Tibial artery (tissue), 4 donors: ENCODE data around the gene ZCCHC7.
A peak's percentile ranks its signal among the peaks of the same experiment; 100 is the strongest.
"Not testable (repeated sequence)": the region's sequence is repeated elsewhere in the genome, so short reads cannot be mapped to it uniquely, and the experiment has no call there.

ENCODE experiments used
- DNase-seq, 2 donors: peaks; one replicate each; pipeline ENCODE4 v3.0.0-alpha.2; 2019
- H3K27ac ChIP-seq, 2 donors: fragments of 200-600 bp; sonication (generic) in 1 of 2; 1 replicate in 1 of 2; 2 replicates in 1 of 2; pipeline ENCODE4 v1.5.1; 2018 to 2019; ENCODE audit warnings: mild to moderate bottlenecking in 1 of 2
- H3K27me3 ChIP-seq, 2 donors: fragments of 200-600 bp; sonication (generic) in 1 of 2; one replicate each; pipeline versions ENCODE4 v1.5.1 to v1.6.0; 2016 to 2019
- H3K36me3 ChIP-seq, 3 donors: fragments of 200-600 bp; sonication (generic) in 2 of 3; one replicate each; pipeline ENCODE4 v1.5.1; 2016 to 2019; ENCODE audit warnings: mild to moderate bottlenecking in 2 of 3
- H3K4me1 ChIP-seq, 4 donors: fragments of 200-600 bp; sonication (generic) in 2 of 4; 1 replicate in 3 of 4; 2 replicates in 1 of 4; pipeline ENCODE4 v1.5.1; 2016 to 2019
- H3K4me3 ChIP-seq, 2 donors: fragments of 200-600 bp; sonication (generic) in 1 of 2; 1 replicate in 1 of 2; 2 replicates in 1 of 2; pipeline ENCODE4 v1.5.1; 2018 to 2019; ENCODE audit warnings: mild to moderate bottlenecking in 2 of 2
- H3K9me3 ChIP-seq, 3 donors: fragments of 200-600 bp; sonication (generic) in 1 of 3; one replicate each; pipeline ENCODE4 v1.5.1; 2016 to 2019
- CTCF ChIP-seq, 2 experiments: fragments of 200-600 bp in 1 of 2; fragments of 450-650 bp in 1 of 2; IDR thresholded peaks; one replicate each; pipeline ENCODE4 v1.5.1; 2017 to 2019; ENCODE audit warnings: antibody characterized with exemption in 2 of 2, mild to moderate bottlenecking in 1 of 2, moderate library complexity in 1 of 2
- intact Hi-C: fragments of 100-400 bp; cut with DNase I; formaldehyde crosslinking; loops from one replicate; pipeline ENCODE4 v1.15.0; 2023; ENCODE audit warnings: low total_unique reads

The ZCCHC7 gene

DNA sequence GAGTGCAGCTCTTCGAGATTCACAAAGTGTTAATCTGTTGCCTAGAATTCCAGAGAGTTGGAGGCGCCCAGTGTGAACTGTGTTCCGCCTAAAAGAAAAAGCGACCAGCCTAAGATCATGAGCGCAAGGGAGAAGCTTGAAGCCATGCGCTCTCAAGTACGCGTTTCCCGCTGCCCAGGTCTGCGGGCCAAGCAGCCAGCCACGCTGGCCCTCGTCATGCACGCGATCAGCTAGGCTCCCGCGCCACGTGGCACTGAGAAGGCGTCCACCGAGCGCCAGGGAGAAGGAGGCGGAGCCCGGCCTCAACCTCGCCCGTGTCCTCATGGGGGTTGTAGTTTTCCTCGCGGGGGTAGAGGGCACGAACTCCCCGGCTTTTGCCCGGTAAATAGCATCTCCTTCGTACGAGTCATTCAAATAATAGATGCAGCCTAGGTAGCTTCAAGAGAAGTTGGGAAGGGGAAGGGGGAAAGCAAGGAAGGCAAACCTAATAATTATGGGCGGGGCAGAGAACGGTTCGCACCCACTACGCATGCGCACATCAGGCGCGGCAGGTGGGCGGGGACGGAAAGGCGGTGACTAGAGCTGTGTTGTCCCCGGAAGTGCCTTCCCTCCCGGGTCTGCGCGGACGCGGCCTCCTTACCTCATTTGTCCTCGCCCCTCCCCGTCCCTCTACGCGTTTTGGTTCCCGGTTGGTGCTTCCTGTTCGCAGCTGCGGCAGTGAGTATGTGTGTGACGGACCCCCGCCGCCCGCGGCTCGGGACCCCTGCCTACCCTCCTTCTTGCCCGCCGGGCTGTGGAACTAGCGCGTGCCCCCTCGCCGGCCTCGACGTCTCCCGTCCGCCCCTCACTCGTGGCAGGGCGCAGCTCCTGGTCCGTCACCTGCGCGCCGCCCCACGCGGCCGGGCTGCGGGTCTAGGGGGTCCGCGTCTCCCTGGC lies at the start of gene ZCCHC7:
ZCCHC7 (plus strand) TSS at position 668 of the 936 bp plus-strand sequence.
- no peaks in the 10 kb centered on the region for H3K36me3 ChIP-seq
- peak within 1 kb of the TSS; percentile 70 to 91 for H3K4me3 ChIP-seq
- H3K27ac ChIP-seq = peak within 1 kb of the TSS; percentile 88 to 96
- H3K27me3 ChIP-seq = no peaks in the 10 kb centered on the region
- no peak for TF ChIP-seq CTCF (IDR thresholded peaks at IDR 0.05)
- H3K9me3 ChIP-seq = no peaks in the 10 kb centered on the region
- intact Hi-C loops = loop anchor here (5.0 kb wide), 1 partner anchor 43 kb away; no protein-coding TSS in a partner anchor
- DNase-seq = peak; percentile 97
- H3K4me1 ChIP-seq = peaks cover 0 to 20% (median 6%) of the 10 kb centered on the region in 4 donors

DNA sequence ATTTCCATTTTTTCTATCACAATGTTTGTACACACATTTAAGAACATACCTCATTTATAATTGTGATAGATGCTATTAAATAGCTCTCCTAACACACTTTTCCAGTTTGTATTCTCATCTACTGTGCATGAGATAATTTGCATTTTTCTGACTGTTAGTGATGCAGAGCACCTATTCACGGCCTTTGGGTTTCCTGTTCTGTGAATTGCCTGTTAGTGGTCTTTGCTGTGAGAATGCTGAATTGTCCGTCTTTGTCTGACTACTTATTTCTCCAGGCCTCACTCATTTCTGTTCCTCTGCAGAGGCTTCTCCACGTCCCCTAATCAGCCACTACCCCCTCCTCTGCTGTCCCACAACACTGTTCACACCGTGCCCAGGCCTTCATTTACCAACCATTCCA lies 45.6 kb upstream of the ZCCHC7 start:
- not testable (repeated sequence) for H3K36me3 ChIP-seq, H3K4me3 ChIP-seq, H3K27me3 ChIP-seq, H3K27ac ChIP-seq, DNase-seq, H3K4me1 ChIP-seq, H3K9me3 ChIP-seq
- intact Hi-C loops = loop anchor here (5.0 kb wide), 1 partner anchor 43 kb away; no protein-coding TSS in a partner anchor

DNA sequence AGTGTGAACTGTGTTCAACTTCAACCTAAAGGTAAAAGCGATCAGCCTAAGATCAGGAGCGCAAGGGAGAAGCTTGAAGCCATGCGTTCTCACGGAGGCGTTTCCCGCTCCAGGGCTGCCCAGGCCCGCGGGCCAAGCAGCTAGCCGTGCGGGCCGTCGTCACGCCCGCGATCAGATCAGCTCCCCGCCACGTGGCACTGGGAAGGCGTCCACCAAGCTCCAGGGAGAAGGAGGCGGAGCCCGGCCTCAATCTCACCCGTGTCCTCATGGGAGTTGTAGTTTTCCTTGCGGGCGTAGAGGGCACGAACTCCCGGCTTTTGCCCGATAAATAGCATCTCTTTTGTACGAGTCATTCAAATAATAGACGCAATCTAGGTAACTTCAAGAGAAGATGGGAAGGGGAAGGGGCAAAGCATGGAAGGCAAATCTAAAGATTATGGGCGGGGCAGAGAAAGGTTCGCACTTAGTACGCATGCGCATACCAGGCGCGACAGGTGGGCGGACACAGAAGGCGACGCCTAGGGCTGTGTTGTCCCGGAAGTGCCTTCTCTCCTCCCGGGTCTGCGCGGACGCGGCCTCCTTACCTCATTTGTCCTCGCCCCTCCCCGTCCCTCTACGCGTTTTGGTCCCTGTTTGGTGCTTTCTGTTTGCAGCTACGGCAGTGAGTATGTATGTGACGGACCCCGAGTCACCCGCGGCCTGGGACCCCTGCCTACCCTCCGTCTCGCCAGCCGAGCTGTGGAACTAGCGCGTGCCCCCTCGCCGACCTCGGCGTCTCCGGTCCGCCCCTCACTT lies 40.8 kb upstream of the ZCCHC7 start:
- H3K36me3 ChIP-seq = no peaks in the 10 kb centered on the region
- H3K4me3 ChIP-seq = peak overlapping the region; percentile 74 to 79
- no peaks in the 10 kb centered on the region for H3K9me3 ChIP-seq
- DNase-seq = peak; percentile 93 to 95
- peak overlapping the region; percentile 86 to 92 for H3K27ac ChIP-seq
- intact Hi-C loops = loop anchor here (5.0 kb wide), 1 partner anchor 38 kb away; no protein-coding TSS in a partner anchor
- TF ChIP-seq CTCF (IDR thresholded peaks at IDR 0.05) = no peak
- H3K27me3 ChIP-seq = no peaks in the 10 kb centered on the region
- H3K4me1 ChIP-seq = peaks cover 0 to 31% (median 10%) of the 10 kb centered on the region in 4 donors

DNA sequence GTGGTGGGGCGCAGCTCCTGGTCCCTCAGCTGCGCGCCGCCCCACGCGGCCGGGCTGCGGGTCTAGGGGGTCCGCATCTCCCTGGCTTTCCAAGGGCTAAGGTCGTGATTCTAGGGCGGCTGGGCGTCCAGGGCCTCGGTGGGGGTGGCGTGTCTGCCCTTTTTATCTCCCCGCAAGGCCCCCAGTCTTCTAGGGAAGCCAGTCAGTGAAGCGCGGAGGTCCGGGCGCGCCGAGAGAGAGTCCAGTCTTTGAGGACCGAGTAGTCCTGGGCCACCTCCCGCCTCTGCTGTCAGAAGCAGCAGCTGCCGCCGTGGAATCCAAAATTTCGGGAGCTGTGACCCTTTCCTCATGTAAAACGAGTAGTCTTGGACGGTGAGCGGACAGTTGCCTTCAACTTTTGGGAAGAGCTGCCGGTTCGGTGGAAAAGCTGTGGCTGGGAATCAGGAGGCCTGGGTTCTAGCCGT lies 40.2 kb upstream of the ZCCHC7 start:
- H3K36me3 ChIP-seq, H3K27me3 ChIP-seq, H3K9me3 ChIP-seq, intact Hi-C loops: not testable (repeated sequence)
- Histone ChIP-seq H3K4me1 (peaks cover 0 to 31% (median 10%) of the 10 kb centered on the region in 4 donors), H3K4me3 (peak overlapping the region; percentile 74 to 79), H3K27ac (peak overlapping the region; percentile 86 to 92)
- peak in 1 of 2 donors; percentile 40 for DNase-seq

DNA sequence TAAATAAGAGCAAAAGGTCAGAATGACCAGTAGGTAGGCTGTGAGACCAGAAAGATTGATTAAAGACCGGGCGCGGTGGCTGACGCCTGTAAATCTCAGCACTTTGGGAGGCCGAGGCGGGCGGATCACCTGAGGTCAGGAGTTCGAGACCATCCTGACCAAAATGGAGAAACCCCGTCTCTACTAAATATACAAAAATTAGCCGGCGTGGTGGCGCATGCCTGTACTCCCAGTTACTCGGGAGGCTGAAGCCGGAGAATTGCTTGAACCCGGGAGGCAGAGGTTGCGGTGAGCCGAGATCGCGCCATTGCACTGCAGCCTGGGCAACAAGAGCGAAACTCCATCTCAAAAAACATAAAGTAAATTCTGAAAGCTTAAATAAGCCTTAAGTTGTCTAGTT lies 38.9 kb upstream of the ZCCHC7 start:
- H3K9me3 ChIP-seq, intact Hi-C loops, H3K27ac ChIP-seq, H3K4me3 ChIP-seq, DNase-seq, H3K36me3 ChIP-seq, H3K27me3 ChIP-seq: not testable (repeated sequence)
- peaks cover 0 to 31% (median 10%) of the 10 kb centered on the region in 4 donors for H3K4me1 ChIP-seq

GRCh38 chr9:37082214-37082765 lies 38.1 kb upstream of the ZCCHC7 start:
- TF ChIP-seq CTCF (IDR thresholded peaks at IDR 0.05) = no peak
- Histone ChIP-seq H3K9me3 (no peaks in the 10 kb centered on the region), H3K4me1 (peaks cover 0 to 31% (median 10%) of the 10 kb centered on the region in 4 donors), H3K27ac (no peak overlapping the region), H3K27me3 (no peaks in the 10 kb centered on the region), H3K36me3 (peaks cover 8 to 12% (median 9%) of the 10 kb centered on the region in 3 donors), H3K4me3 (no peak overlapping the region)
- intact Hi-C loops = no loop called here
- DNase-seq = no peak
